Measurements from ENCODE around the gene MTMR4.
"Not testable (repeated sequence)": the region's sequence is repeated elsewhere in the genome, so short reads cannot be mapped to it uniquely, and the experiment has no call there.

Gene MTMR4

GRCh38 chr17:58521680-58522079, 7.2 kb upstream of the MTMR4 start:
- no peak for DNase-seq

DNA sequence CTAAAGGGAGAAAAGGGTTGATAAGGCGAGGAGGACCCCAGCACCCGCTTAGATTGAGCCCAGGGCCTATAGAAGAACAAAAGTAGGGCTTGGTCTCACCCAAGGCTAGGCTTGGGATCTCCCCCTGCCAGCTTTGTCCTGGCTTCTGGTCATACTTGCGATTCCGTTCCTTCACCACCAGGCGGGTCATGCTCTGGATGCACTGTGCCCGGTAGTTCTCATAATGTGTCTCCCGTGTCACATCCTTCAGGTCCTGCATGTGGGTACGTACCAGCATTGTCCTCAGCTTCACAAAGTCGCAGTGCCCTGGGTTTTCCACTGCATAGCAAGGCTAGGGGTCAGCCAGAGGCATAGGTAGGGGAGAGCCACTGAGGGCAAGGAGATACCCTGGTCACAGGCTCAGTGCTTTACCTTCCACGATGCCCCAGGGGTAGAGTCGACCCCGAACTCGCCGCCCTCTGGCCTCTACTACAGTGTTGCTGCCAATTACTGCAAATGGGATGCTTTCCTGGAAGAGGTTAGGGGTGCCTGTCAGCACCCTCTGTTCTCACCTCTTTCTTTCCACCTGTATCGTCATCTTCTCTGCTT, 6.5 kb upstream of the MTMR4 start:
- DNase-seq: no peak

DNA sequence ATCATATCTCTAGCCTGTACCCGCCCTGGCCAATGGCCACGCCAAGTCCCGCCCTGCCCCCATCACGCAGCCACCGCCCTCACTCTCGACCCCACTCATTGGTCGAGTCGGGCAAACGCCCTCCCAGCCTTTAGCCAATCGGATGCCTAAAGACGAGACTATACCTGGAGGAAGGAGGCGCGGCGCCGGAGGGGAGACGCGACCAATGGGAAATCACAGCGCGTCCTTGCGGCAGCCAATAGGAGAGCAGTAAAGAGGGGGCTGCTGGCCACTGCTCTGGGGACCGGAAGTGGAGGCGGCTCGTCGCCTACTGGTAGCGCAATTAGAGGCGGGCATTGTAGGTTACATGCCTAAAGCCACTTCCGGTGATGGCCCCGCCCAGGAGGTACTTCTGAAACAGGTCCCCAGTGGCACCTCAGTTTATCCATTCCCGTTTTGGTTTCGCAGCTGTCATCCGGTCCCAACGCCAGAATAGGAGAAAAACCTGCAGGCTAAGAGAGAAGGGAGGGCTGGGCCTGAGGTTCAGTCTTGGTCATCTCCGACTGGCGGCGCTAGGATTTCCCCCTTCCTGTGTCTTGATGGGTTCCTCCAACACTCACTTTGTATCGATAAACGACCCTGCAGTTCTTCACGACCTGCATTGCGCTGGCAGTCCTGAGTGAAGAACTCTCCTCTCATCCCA, 3.6 kb upstream of the MTMR4 start:
- peak; percentile 99 for DNase-seq

GRCh38 chr17:58517378-58517927, 3.0 kb upstream of the MTMR4 start:
- DNase-seq: no peak

- DNase-seq: no peak
These were observed 2.4 kb upstream of the MTMR4 start for GRCh38 chr17:58516644-58517377.

- DNase-seq: no peak
These were observed 848 bp upstream of the MTMR4 start for GRCh38 chr17:58515286-58515685.

DNA sequence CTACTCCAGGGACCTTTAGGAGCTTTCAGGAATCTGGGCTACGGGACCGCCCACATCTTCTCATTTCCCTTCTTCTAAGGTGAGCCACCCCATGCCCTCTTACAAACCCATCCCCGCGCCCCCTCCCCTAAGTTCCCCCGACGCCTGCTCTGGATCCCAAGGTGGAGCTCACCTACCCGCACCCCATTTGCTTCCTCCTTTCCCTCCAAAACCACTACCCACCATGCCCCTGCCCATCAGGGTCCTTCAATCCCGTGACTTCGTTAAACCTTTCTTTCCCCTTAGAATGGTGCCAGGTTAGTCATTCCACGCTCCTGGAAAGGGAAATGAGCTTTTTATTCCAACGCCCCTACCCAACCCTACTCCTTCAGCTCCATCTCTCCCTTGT, 326 bp upstream of the MTMR4 start:
- DNase-seq: no peak

DNA sequence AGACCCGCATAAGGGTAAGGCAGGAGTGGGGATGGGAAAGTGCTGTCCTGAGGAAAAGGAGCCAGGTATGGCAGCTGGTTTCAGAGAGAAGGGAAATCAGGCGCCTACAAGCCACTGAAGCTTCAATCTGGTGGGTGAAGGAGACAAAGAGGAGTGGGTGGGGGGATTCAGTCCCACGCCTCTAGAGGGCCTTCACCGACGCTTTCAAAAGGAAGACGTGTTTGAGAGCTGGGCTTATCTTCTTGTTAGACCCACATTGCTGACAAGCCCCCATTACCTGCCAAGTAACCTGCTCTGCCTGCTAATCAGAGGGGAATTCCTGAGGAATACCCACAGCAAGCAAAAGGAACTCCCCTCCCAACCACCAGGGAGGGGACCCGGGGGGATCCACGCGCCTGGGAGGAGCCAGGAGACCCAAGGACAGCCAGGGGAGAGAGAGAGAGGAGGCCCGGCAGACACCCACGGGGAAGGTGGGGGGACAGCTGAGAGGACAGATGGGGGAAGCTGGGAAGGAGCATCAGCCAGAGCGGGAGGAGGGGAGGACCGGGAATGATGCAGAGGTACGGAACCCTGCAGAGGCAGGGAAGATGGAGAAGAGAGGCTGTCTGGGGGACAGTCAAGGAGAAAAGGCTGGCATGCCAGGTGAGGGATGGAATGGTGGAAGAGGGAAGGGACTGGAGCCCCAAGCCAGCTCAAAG, 1.0 kb downstream of the MTMR4 start:
- DNase-seq: no peak

DNA sequence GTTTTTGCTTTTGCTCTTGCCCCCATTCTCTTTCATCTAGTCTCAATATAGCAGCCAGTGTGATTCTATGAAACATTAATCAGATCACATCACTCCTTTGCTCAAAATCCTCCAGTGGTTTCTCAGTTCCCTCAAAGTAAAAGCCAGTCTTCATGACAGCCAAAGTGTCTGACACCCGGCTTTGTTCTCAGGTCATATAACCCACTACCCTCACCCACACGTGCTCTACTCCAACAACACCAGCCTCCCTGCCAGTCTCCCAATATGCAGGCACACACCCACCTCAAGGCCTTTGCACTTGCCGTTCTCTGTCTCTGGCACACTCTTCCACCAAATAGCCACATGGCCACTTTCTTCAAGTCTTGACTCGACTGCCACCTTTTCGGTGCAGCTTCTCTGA, 4.4 kb downstream of the MTMR4 start:
- no peak for DNase-seq

GRCh38 chr17:58508341-58509067, 5.9 kb downstream of the MTMR4 start:
- DNase-seq: no peak

DNA sequence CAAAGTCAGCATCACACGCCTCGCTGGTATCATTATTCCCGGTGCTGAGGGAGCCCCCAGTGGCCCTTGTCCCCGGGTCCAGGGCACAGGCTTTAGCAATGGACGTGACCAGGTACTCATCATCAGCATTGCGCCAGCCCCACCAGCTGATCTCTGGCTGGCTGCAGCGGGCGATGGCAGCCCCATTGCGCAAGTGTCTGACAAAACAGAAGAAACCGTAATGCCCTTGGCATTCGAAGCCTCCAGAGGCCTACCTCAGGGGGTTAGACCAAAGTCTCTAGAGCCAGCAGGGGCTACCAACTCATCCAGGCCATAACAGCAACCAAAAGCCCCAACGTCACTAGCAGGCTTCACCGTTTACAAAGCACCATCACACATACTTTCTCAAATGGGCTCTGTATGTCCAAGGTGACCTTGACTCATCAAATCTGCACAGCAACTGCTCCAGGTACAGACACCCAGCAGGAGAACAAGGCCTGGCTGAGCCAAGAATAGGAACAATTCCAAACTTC, 7.3 kb downstream of the MTMR4 start:
- DNase-seq: no peak

- no peak for DNase-seq
These were observed 7.9 kb downstream of the MTMR4 start for GRCh38 chr17:58506354-58507080.

DNA sequence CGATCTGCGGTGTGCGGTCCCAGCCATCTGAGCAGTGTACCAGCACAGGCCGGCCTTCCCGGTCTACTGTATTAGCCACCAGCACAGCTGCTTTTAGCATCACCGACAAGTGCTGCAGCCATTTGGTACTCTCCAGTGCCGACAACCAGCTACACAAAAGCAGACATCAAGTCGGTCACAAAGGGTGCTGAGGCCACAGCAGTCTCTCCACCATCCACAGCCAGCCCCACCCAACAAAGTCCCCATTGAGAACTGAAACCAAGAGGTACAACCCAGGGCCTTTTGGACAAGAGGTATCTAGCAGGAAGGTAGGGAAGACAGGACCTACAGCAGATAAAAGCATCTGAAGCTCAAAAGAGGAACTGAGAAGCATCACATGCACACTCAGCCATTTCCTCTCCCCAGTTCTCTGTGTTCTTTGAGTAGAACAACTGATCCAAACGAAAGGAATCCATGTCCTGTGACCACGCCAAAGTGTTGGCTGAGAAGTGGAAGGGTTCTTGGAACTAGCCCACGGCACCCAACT, 9.5 kb downstream of the MTMR4 start:
- DNase-seq: no peak

- DNase-seq: no peak
These were observed 10.6 kb downstream of the MTMR4 start for GRCh38 chr17:58503866-58504265.

- DNase-seq: not testable (repeated sequence)
These were observed 11.3 kb downstream of the MTMR4 start for GRCh38 chr17:58503134-58503533.

- DNase-seq: no peak
These were observed 13.0 kb downstream of the MTMR4 start for GRCh38 chr17:58501451-58501850.

GRCh38 chr17:58498177-58498828, 16.1 kb downstream of the MTMR4 start:
- no peak for DNase-seq

DNA sequence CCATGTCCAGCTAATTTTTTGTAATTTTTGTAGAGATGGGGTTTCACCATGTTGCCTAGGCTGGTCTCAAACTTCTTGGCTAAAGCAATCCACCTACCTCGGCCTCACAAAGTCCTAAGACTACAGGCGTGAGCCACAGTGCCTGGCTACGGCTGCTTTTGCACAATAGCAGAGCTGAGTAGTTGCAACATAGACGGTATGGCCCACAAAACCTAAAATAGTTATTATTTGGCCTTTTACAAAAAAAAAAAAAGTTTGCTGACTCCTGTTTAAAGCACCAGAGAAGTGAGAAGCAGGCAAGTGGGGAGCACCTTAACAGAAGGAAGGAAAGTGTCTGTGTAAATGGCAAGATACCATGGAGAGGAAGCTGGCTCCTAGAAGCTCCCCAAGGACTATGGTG, 20.9 kb downstream of the MTMR4 start:
- no peak for DNase-seq

DNA sequence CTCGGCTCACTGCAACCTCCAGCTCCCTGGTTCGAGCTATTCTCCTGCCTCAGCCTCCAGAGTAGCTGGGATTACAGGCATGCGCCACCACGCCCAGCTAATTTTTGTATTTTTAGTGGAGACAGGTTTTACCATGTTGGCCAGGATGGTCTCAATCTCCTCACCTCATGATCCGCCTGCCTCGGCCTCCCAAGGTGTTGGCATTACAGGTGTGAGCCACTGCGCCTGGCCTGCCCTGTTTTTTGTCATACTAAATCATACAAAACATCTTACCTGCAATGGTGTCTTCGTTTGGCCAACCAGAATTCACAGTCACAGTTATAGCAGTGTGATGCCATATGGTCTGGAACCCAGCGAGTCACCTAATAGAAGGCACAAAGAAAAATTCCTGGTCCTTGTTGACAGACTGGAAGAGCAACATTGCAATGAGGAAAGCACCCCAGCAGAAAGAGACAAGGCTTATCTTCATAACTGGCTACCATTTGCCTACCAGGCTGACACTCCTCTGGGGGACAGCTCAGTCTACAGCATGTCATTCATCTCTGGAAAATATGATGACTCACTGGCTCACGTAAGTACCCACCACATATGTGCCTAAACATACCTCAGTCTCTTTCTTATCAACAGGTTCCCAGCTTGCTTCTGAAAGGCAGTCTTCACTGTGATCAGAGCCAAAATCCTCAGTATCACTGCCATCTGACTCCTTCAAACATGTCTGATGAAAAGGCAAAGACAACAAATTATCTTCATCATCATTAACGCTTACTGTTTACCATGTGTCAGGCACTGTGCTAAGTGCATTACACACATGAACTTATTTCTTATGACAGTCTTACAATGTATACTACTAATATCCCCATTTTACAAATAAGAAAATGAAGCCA, 22.0 kb downstream of the MTMR4 start:
- DNase-seq: no peak

DNA sequence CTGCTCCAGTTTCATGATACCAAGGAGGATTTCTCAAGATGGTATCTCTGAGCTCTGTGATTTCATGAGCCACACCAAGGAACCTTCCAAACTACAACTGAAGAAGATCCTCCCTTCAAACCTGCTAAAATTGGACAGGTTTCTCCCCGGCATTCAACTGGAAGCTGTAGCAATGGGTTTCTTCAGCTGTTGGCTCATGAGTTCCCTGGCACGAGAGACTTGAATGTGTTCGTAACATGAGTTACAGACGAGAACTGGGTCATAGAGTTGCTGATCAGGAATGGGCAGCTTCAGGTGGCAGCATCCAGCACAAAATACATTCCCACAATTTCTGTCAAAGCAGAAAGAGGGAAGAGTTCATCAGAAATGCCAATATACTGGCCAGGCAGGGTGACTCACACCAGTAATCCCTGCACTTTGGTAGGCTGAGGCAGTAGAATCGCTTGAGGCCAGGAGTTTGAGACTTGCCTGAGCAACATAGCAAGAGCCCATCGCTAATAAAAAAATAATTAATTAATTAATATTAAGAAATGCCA, 22.9 kb downstream of the MTMR4 start:
- DNase-seq: no peak

Measured in CD4-positive, alpha-beta T cell treated with Interleukin-6 for 4 hours (primary cell).